ENCODE measurements around the gene RBMS2.

Gene RBMS2

DNA sequence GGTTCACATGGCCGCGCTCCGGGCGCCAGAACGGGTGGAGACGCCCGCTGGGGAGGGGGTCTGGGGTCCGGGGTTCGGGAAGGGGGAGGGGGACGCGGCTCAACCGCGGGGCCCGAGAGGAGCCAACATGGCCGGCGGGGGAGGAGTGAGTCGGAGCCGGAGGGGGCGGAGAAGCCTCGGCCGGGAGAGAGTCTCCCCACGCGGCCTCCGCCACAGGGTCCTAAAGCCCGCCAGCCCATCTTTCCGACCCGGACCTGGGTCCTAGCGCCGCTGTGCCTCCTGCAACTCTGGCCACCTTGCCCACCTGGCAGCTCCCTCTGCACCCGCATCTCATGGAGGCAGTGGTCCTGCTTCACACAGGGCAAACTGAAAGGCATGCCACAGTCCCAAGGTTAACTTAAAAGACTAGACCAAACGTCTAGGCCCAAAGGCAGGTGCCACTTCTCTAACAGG is 108.6 kb downstream of the RBMS2 start, which contains the start of gene BAZ2A (continued):
- no peak for TF ChIP-seq ZNF777 (tag by site-specific recombination; IDR thresholded peaks at IDR 0.05; ENCODE audit: borderline replicate concordance)
- TF ChIP-seq ZNF239 (tag by site-specific recombination; IDR thresholded peaks at IDR 0.05): no peak
- TF ChIP-seq HOXA7 (CRISPR knock-in tag; IDR thresholded peaks at IDR 0.05; ENCODE audit: borderline replicate concordance): no peak
- peak; percentile 69 for TF ChIP-seq ZNF394 (tag by site-specific recombination; IDR thresholded peaks at IDR 0.05; ENCODE audit: borderline replicate concordance)
- TF ChIP-seq ZNF37A (tag by site-specific recombination; IDR thresholded peaks at IDR 0.05): peak; percentile 77
- peak; percentile 76 for TF ChIP-seq KLF9 (tag by site-specific recombination; IDR thresholded peaks at IDR 0.05; ENCODE audit: low read depth)
- TF ChIP-seq ZNF544 (tag by site-specific recombination; IDR thresholded peaks at IDR 0.05): no peak
- peak; percentile 41; the same call in 1 of the 2 replicates for TF ChIP-seq YY2 (tag by site-specific recombination; IDR thresholded peaks at IDR 0.05)
- TF ChIP-seq, protein P1, sequence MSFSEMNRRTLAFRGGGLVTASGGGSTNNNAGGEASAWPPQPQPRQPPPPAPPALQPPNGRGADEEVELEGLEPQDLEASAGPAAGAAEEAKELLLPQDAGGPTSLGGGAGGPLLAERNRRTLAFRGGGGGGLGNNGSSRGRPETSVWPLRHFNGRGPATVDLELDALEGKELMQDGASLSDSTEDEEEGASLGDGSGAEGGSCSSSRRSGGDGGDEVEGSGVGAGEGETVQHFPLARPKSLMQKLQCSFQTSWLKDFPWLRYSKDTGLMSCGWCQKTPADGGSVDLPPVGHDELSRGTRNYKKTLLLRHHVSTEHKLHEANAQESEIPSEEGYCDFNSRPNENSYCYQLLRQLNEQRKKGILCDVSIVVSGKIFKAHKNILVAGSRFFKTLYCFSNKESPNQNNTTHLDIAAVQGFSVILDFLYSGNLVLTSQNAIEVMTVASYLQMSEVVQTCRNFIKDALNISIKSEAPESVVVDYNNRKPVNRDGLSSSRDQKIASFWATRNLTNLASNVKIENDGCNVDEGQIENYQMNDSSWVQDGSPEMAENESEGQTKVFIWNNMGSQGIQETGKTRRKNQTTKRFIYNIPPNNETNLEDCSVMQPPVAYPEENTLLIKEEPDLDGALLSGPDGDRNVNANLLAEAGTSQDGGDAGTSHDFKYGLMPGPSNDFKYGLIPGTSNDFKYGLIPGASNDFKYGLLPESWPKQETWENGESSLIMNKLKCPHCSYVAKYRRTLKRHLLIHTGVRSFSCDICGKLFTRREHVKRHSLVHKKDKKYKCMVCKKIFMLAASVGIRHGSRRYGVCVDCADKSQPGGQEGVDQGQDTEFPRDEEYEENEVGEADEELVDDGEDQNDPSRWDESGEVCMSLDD (tag by site-specific recombination; IDR thresholded peaks at IDR 0.05): peak; percentile 76
- TF ChIP-seq GLIS2 (tag by site-specific recombination; IDR thresholded peaks at IDR 0.05): peak; percentile 94
- TF ChIP-seq ZNF701 (tag by site-specific recombination; IDR thresholded peaks at IDR 0.05): no peak
- TF ChIP-seq ZNF292 (tag by site-specific recombination; IDR thresholded peaks at IDR 0.05; ENCODE audit: borderline replicate concordance, low read depth): no peak
- TF ChIP-seq ZNF660 (tag by site-specific recombination; IDR thresholded peaks at IDR 0.05): peak; percentile 90
- TF ChIP-seq ZNF426 (tag by site-specific recombination; IDR thresholded peaks at IDR 0.05): no peak
- TF ChIP-seq MZF1 (tag by site-specific recombination; IDR thresholded peaks at IDR 0.05; ENCODE audit: borderline replicate concordance): no peak
- peak; percentile 93 for TF ChIP-seq ZFP37 (tag by site-specific recombination; IDR thresholded peaks at IDR 0.05)
- no peak for TF ChIP-seq ZNF132 (tag by site-specific recombination; IDR thresholded peaks at IDR 0.05; ENCODE audit: borderline replicate concordance)
- TF ChIP-seq ZBTB17 (tag by site-specific recombination; IDR thresholded peaks at IDR 0.05): peak; percentile 81
- peak; percentile 53; the same call in 1 of the 2 replicates for TF ChIP-seq KLF7 (tag by site-specific recombination; IDR thresholded peaks at IDR 0.05; ENCODE audit: borderline replicate concordance)
- TF ChIP-seq ZNF174 (tag by site-specific recombination; IDR thresholded peaks at IDR 0.05): no peak
- TF ChIP-seq, protein P2, sequence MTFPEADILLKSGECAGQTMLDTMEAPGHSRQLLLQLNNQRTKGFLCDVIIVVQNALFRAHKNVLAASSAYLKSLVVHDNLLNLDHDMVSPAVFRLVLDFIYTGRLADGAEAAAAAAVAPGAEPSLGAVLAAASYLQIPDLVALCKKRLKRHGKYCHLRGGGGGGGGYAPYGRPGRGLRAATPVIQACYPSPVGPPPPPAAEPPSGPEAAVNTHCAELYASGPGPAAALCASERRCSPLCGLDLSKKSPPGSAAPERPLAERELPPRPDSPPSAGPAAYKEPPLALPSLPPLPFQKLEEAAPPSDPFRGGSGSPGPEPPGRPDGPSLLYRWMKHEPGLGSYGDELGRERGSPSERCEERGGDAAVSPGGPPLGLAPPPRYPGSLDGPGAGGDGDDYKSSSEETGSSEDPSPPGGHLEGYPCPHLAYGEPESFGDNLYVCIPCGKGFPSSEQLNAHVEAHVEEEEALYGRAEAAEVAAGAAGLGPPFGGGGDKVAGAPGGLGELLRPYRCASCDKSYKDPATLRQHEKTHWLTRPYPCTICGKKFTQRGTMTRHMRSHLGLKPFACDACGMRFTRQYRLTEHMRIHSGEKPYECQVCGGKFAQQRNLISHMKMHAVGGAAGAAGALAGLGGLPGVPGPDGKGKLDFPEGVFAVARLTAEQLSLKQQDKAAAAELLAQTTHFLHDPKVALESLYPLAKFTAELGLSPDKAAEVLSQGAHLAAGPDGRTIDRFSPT (tag by site-specific recombination; IDR thresholded peaks at IDR 0.05): peak; percentile 92
- TF ChIP-seq ZNF335 (tag by site-specific recombination; conservative IDR thresholded peaks at IDR 0.05): peak; percentile 64; the same call in 1 of the 2 replicates
- no peak for TF ChIP-seq ZNF623 (tag by site-specific recombination; IDR thresholded peaks at IDR 0.05)
- no peak for TF ChIP-seq ZNF626 (tag by site-specific recombination; IDR thresholded peaks at IDR 0.05)
- TF ChIP-seq ZNF112 (tag by site-specific recombination; IDR thresholded peaks at IDR 0.05): no peak
- no peak for TF ChIP-seq ZNF571 (tag by site-specific recombination; IDR thresholded peaks at IDR 0.05)
- TF ChIP-seq ZNF214 (tag by site-specific recombination; IDR thresholded peaks at IDR 0.05; ENCODE audit: borderline replicate concordance): no peak
- TF ChIP-seq, protein P3, sequence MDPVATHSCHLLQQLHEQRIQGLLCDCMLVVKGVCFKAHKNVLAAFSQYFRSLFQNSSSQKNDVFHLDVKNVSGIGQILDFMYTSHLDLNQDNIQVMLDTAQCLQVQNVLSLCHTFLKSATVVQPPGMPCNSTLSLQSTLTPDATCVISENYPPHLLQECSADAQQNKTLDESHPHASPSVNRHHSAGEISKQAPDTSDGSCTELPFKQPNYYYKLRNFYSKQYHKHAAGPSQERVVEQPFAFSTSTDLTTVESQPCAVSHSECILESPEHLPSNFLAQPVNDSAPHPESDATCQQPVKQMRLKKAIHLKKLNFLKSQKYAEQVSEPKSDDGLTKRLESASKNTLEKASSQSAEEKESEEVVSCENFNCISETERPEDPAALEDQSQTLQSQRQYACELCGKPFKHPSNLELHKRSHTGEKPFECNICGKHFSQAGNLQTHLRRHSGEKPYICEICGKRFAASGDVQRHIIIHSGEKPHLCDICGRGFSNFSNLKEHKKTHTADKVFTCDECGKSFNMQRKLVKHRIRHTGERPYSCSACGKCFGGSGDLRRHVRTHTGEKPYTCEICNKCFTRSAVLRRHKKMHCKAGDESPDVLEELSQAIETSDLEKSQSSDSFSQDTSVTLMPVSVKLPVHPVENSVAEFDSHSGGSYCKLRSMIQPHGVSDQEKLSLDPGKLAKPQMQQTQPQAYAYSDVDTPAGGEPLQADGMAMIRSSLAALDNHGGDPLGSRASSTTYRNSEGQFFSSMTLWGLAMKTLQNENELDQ (tag by site-specific recombination; IDR thresholded peaks at IDR 0.05; ENCODE audit: low read depth): no peak
- TF ChIP-seq, protein P4, sequence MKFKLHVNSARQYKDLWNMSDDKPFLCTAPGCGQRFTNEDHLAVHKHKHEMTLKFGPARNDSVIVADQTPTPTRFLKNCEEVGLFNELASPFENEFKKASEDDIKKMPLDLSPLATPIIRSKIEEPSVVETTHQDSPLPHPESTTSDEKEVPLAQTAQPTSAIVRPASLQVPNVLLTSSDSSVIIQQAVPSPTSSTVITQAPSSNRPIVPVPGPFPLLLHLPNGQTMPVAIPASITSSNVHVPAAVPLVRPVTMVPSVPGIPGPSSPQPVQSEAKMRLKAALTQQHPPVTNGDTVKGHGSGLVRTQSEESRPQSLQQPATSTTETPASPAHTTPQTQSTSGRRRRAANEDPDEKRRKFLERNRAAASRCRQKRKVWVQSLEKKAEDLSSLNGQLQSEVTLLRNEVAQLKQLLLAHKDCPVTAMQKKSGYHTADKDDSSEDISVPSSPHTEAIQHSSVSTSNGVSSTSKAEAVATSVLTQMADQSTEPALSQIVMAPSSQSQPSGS (tag by site-specific recombination; IDR thresholded peaks at IDR 0.05; ENCODE audit: low read depth): no peak
- no peak for TF ChIP-seq BCL11A (tag by site-specific recombination; IDR thresholded peaks at IDR 0.05; ENCODE audit: low read depth)
- peak; percentile 85; the same call in 1 of the 2 replicates for TF ChIP-seq ZBTB7A (tag by site-specific recombination; IDR thresholded peaks at IDR 0.05; ENCODE audit: low read depth)
- no peak for TF ChIP-seq ZFP3 (tag by site-specific recombination; IDR thresholded peaks at IDR 0.05; ENCODE audit: low read depth)
- TF ChIP-seq ZNF223 (tag by site-specific recombination; IDR thresholded peaks at IDR 0.05): no peak
- no peak for TF ChIP-seq GLI2 (tag by site-specific recombination; IDR thresholded peaks at IDR 0.05; ENCODE audit: borderline replicate concordance, low read depth)

Data from HEK293 (cell line).